ENCODE measurements around the gene ADI1.

DNA sequence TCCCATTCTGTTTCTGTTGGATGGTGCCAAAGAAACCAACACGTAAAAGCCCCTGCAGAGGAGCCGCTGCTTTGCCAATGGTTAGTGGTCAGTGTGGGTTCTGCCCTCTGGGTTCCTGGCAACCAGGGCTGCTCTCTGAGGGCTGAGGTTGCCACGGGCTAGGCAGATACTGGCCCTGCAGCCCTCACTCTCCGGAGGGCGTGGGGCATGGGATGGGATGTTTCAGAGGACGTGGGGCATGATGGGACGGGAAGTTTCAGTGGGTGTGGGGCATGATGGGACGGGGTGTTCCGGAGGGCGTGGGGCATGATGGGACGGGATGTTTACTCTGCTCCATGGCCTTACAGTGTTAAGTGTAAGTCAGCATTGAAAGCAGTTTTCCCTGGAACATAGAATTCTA, 34.2 kb downstream of the ADI1 start:
- TF ChIP-seq, protein P1, sequence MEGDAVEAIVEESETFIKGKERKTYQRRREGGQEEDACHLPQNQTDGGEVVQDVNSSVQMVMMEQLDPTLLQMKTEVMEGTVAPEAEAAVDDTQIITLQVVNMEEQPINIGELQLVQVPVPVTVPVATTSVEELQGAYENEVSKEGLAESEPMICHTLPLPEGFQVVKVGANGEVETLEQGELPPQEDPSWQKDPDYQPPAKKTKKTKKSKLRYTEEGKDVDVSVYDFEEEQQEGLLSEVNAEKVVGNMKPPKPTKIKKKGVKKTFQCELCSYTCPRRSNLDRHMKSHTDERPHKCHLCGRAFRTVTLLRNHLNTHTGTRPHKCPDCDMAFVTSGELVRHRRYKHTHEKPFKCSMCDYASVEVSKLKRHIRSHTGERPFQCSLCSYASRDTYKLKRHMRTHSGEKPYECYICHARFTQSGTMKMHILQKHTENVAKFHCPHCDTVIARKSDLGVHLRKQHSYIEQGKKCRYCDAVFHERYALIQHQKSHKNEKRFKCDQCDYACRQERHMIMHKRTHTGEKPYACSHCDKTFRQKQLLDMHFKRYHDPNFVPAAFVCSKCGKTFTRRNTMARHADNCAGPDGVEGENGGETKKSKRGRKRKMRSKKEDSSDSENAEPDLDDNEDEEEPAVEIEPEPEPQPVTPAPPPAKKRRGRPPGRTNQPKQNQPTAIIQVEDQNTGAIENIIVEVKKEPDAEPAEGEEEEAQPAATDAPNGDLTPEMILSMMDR (IDR thresholded peaks at IDR 0.05; ENCODE audit: insufficient read depth, low read depth, low read length): no peak
- TF ChIP-seq EZH2 (IDR thresholded peaks at IDR 0.05; ENCODE audit: insufficient read depth, low read length): no peak

Measured in astrocyte (in vitro differentiated cells and primary cell).